ENCODE results near the gene FUT8.

The FUT8 gene

DNA sequence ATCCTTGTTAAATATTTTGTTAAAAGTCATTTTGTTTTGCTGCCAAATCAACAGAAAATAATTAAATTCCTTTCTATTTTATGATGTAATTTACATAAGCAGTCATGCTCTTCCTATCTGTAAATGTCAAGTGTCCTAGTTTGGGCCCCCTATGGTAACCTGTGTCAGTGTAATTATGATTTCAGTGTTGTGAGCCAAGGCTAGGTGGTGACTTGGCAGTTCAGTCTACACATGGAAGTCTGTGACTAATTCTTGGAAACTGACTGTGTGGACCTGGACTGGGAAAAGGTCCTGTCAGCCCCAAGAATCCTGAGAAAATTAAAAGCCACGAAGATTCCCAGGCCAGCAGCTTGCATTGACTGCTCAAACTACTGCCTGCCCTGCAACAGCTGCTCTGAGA, 371.0 kb downstream of the FUT8 start:
- no peak for DNase-seq

GRCh38 chr14:65784574-65784973, 372.0 kb downstream of the FUT8 start:
- no peak for DNase-seq

GRCh38 chr14:65787461-65787860, 374.9 kb downstream of the FUT8 start:
- no peak for DNase-seq

DNA sequence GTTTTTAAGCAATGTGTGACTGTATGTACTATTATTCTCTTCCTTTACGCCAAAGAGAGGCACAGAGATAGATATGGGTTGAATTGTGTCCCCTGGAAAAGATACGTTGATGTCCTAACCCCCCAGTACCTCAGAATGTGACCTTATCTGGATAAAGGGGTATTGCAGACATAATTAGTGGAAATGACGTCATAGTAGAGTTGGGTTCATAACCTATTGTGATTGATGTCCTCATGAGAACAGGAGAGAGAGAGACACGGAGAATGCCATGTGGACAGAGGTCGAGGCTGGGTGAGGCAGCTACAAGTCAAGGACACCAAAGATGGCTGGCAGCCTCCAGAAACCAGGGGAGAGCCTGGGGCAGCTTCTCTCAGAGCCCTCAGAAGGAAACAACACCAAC, 376.3 kb downstream of the FUT8 start:
- DNase-seq, result no peak

DNA sequence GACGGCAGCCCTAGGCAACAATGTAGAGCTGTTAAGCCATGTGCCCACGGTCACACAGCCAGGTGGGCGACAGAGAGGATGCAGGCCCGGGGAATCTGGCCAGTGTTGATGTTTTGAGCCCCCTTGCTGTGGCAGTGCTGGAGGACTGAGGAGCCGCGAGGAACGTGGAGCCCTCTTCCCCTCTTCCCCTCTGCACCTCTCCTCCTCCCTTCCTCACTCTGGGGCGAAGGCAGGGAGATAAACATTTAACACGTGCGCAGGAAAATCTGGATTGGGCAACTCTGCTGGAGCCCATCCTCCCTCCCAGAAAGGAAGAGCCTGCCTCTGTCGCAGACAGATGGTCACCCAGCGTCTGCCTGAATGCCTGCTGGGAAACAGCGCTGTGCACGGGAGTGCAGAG, 376.8 kb downstream of the FUT8 start:
- no peak for DNase-seq

GRCh38 chr14:65790172-65790815, 377.8 kb downstream of the FUT8 start:
- DNase-seq, result no peak

- no peak for DNase-seq
Measured at GRCh38 chr14:65791191-65791981, 378.9 kb downstream of the FUT8 start.

DNA sequence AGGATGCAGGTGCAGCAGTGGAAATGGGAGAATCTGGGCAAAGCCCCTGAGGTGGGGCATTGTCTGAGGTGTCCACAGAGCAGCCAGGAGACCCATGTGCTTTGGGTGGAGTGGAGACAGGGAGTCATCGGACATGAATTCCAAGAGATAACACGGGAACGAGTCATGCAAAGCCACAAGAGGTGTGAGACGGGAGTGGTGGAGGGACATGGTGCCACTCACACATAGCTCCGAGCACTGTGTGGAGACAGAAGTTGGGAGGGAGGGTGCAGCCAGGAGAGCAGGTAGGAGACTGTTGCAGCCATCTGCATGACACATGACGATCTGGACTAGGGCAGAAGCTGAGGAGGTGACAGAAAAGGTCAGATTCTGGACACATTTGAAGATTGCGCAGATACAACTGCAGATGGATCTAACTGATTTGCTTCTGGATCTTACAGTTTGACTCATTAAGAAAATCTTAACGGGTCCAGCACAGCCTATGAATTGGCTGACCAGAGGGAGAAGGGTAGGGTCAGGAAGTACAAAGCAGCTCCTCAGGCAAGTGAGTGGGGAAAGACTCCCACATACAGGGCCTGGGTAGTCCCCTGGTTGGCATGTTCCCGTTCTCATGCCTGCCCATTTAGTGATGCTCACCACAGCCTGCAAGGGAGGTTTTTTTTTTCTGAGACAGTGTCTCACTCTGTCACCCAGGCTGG, 379.8 kb downstream of the FUT8 start:
- no peak for DNase-seq
